Suprapubic skin (tissue), 4 donors: ENCODE measurements around the gene SCFD2. TPM values are rescaled to one million over a fixed set of nuclear protein-coding genes. Genes with fewer than 3 reads are reported as not detected.

Source experiments
- DNase-seq, 2 donors: peaks; one replicate each; pipeline ENCODE4 v3.0.0-alpha.2; 2019; ENCODE audit warnings: low spot score in 2 of 2
- H3K27ac ChIP-seq: fragments of 200-600 bp; sonication (generic); one replicate; pipeline ENCODE4 v1.5.1; 2019
- H3K27me3 ChIP-seq: fragments of 200-600 bp; sonication (generic); one replicate; pipeline ENCODE4 v1.5.1; 2019
- H3K36me3 ChIP-seq: fragments of 200-600 bp; sonication (generic); one replicate; pipeline ENCODE4 v1.5.1; 2019
- H3K4me1 ChIP-seq: fragments of 200-600 bp; sonication (generic); one replicate; pipeline ENCODE4 v1.5.1; 2019
- H3K4me3 ChIP-seq: fragments of 200-600 bp; sonication (generic); one replicate; pipeline ENCODE4 v1.5.1; 2019; ENCODE audit warnings: mild to moderate bottlenecking
- H3K9me3 ChIP-seq: fragments of 200-600 bp; sonication (generic); one replicate; pipeline ENCODE4 v1.5.1; 2019
- EP300 ChIP-seq: sonication (generic); formaldehyde crosslinking; IDR thresholded peaks from one replicate; pipeline ENCODE4 v1.6.1; 2017; ENCODE audit warnings: antibody characterized with exemption
- POLR2A ChIP-seq, 2 donors: fragments of 450-650 bp; IDR thresholded peaks; one replicate each; pipeline ENCODE4 v1.6.1; 2017; ENCODE audit warnings: antibody characterized with exemption in 2 of 2, mild to moderate bottlenecking in 2 of 2, moderate library complexity in 2 of 2
- POLR2AphosphoS5 ChIP-seq, 3 donors: sonication (generic); formaldehyde crosslinking; IDR thresholded peaks; one replicate each; pipeline ENCODE4 v1.6.1; 2017; ENCODE audit warnings: antibody characterized with exemption in 3 of 3
- WGBS: methylation state at CpG from one replicate; pipeline ENCODE4 v1.1.5; 2018; 5-methylcytosine and 5-hydroxymethylcytosine counted together
- total RNA-seq, 4 donors: library from RNA; depleted of rRNA; stranded (reverse); fragments of >200 nt; gene quantifications; one replicate each; pipeline ENCODE4 v1.1.0, GENCODE V29; 2016
- TF ChIP-seq, protein P1 (sequence below), 2 donors: fragments of 200-600 bp in 1 of 2; fragments of 450-650 bp in 1 of 2; sonication (generic) in 1 of 2; IDR thresholded peaks; one replicate each; pipeline ENCODE4 v1.5.1; 2016 to 2019; ENCODE audit warnings: antibody characterized with exemption in 2 of 2, mild to moderate bottlenecking in 1 of 2, moderate library complexity in 1 of 2

The SCFD2 gene
- total RNA-seq, 4 donors from 2014 or later, result 25.5 to 39.5 (median 31.9) TPM

DNA sequence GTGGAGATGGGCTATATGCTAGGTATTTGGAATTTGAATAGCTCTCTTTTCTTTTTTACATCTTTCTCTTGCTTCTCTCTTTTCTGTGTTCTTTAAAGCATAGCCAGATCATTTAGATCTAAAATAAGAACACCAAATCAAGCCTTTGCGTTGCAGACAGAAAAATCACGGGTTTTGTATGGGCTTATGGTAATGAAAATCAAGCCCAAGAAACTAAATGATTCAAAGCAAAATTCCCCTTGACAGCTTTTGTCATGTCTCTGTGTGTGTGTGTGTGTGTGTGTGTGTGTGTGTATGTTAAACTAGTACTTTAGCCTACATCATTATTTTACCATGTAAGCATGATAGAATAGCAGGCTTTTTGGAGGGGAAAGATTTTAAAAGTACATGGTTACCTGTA, 505.5 kb downstream of the SCFD2 start:
- Histone ChIP-seq H3K9me3 (peaks cover 4% of the 10 kb centered on the region), H3K27ac (no peak overlapping the region), H3K4me3 (no peak overlapping the region), H3K4me1 (peaks cover 21% of the 10 kb centered on the region), H3K27me3 (peaks cover 7% of the 10 kb centered on the region), H3K36me3 (no peaks in the 10 kb centered on the region)
- 87% methylated on average over 2 of the region's 2 CpGs for WGBS
- no peak for DNase-seq
- TF ChIP-seq, protein P1, sequence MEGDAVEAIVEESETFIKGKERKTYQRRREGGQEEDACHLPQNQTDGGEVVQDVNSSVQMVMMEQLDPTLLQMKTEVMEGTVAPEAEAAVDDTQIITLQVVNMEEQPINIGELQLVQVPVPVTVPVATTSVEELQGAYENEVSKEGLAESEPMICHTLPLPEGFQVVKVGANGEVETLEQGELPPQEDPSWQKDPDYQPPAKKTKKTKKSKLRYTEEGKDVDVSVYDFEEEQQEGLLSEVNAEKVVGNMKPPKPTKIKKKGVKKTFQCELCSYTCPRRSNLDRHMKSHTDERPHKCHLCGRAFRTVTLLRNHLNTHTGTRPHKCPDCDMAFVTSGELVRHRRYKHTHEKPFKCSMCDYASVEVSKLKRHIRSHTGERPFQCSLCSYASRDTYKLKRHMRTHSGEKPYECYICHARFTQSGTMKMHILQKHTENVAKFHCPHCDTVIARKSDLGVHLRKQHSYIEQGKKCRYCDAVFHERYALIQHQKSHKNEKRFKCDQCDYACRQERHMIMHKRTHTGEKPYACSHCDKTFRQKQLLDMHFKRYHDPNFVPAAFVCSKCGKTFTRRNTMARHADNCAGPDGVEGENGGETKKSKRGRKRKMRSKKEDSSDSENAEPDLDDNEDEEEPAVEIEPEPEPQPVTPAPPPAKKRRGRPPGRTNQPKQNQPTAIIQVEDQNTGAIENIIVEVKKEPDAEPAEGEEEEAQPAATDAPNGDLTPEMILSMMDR (IDR thresholded peaks at IDR 0.05), result no peak
- TF ChIP-seq EP300, result no peak
- TF ChIP-seq POLR2A (IDR thresholded peaks at IDR 0.05), result no peak
- TF ChIP-seq POLR2AphosphoS5 (IDR thresholded peaks at IDR 0.05), result no peak

DNA sequence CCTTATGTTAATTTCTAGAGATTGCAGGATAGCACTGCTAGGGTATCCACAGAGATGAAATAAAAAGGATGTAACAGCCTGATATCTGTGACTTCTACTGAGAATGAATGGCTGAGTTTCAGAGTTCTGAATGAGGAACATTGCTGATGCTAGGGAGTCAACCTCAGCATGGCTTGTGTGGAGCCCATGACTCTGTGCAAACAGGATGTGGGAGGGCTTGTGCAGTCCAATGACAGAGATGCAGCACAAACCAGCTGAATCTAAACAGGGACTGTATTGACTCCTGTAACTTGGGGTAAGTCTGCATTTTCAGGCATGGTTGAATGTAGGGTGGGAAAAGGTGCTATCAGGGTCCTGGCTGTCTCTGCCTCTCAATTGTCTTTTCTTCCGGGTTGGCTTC, 509.1 kb downstream of the SCFD2 start:
- Histone ChIP-seq H3K4me1 (peaks cover 23% of the 10 kb centered on the region), H3K9me3 (peaks cover 4% of the 10 kb centered on the region), H3K27ac (no peak overlapping the region), H3K4me3 (no peak overlapping the region), H3K27me3 (no peaks in the 10 kb centered on the region), H3K36me3 (no peaks in the 10 kb centered on the region)
- no peak for TF ChIP-seq POLR2AphosphoS5 (IDR thresholded peaks at IDR 0.05)
- TF ChIP-seq POLR2A (IDR thresholded peaks at IDR 0.05), result no peak
- no peak for TF ChIP-seq EP300
- TF ChIP-seq, protein P1 (IDR thresholded peaks at IDR 0.05), result no peak
- 100% methylated on average over 1 of the region's 1 CpG for WGBS
- DNase-seq, result no peak

DNA sequence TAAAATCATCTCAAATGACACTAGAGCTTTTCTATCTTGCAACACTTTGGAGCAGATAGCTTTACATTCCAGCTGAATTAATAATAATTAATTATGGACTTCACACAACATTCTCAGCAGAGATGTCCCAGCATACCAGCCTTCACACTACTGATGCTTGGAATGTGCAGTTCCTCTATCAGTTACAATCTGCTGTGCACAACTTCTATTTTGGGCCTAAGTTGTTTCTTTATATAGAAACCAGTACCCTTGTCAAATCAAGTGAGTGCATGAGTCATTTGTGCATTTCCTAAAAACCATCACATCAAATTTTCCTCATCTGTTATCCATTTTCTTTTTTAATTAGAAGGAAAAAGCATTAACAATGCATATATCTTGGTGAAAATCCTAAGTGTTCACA, 512.5 kb downstream of the SCFD2 start:
- Histone ChIP-seq H3K27me3 (no peaks in the 10 kb centered on the region), H3K4me3 (no peak overlapping the region), H3K4me1 (peaks cover 29% of the 10 kb centered on the region), H3K9me3 (peaks cover 4% of the 10 kb centered on the region), H3K27ac (no peak overlapping the region), H3K36me3 (no peaks in the 10 kb centered on the region)
- TF ChIP-seq POLR2AphosphoS5 (IDR thresholded peaks at IDR 0.05), result no peak
- TF ChIP-seq, protein P1 (IDR thresholded peaks at IDR 0.05), result no peak
- TF ChIP-seq POLR2A (IDR thresholded peaks at IDR 0.05), result no peak
- TF ChIP-seq EP300, result no peak
- DNase-seq, result no peak

DNA sequence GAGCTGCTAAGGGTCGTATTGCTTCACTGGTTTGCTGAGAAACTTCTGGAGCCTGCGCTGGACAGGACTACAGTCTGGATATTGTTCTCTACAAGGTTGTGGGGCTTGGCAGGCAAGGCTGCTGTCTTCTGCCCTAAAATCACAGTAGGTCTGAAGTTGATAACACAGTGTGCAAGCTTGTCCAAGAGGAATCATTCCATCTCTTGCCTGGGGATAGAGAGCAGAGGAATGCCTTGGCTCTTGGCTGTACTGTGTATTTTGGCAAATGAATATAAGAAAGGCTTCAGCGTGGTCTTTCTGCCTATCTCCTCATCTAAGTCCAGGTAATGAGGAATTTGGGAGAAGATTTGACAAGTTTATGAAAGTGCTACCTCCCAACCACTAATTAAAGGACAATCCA, 513.1 kb downstream of the SCFD2 start:
- TF ChIP-seq POLR2A (IDR thresholded peaks at IDR 0.05), result no peak
- no peak for TF ChIP-seq POLR2AphosphoS5 (IDR thresholded peaks at IDR 0.05)
- TF ChIP-seq, protein P1 (IDR thresholded peaks at IDR 0.05), result no peak
- TF ChIP-seq EP300, result no peak
- no peak for DNase-seq
- Histone ChIP-seq H3K27me3 (no peaks in the 10 kb centered on the region), H3K4me3 (no peak overlapping the region), H3K4me1 (peaks cover 31% of the 10 kb centered on the region), H3K36me3 (no peaks in the 10 kb centered on the region), H3K27ac (no peak overlapping the region), H3K9me3 (no peaks in the 10 kb centered on the region)
- WGBS, result 52% methylated on average over 3 of the region's 3 CpGs

DNA sequence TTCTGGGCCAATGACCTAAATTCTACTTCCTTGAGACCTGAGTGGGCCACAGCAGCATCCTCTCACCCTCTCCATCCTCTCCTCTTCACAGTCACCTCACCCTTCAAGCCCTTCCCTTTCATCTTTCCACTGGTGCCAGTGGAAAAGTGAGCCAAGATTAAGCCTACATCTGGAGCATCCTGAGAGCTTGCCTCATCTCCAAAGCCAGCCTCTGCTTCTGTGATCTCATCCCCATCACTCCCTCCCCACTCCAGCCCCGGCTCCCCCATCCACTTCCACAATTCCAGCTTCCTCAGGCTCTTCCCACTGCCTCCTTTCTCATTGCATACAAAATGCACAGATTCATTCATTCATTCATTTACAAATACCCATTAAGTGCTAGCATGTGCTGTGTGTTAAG, 513.8 kb downstream of the SCFD2 start:
- H3K27me3 ChIP-seq, result no peaks in the 10 kb centered on the region
- TF ChIP-seq EP300 (no peak), POLR2AphosphoS5 (IDR thresholded peaks at IDR 0.05) (no peak), POLR2A (IDR thresholded peaks at IDR 0.05) (no peak)
- TF ChIP-seq, protein P1 (IDR thresholded peaks at IDR 0.05), result no peak
- no peak overlapping the region for H3K27ac ChIP-seq
- no peak for DNase-seq
- no peak overlapping the region for H3K4me3 ChIP-seq
- H3K4me1 ChIP-seq, result peaks cover 37% of the 10 kb centered on the region
- no peaks in the 10 kb centered on the region for H3K36me3 ChIP-seq
- no peaks in the 10 kb centered on the region for H3K9me3 ChIP-seq
- WGBS, result 55% methylated on average over 1 of the region's 1 CpG
